ENCODE results near the gene GALNT10. TPM values are rescaled to one million over a fixed set of nuclear protein-coding genes. Genes with fewer than 3 reads are reported as not detected.

GALNT10 gene
- total RNA-seq, 1 experiment from 2014 or later, result 27.8 TPM

GRCh38 chr5:154355129-154355611 lies 164.6 kb downstream of the GALNT10 start (continued):
- TF ChIP-seq REST (IDR thresholded peaks at IDR 0.05; ENCODE audit: low read depth), result no peak
- TF ChIP-seq ELF1 (IDR thresholded peaks at IDR 0.05; ENCODE audit: borderline replicate concordance, low read depth), result no peak
- TF ChIP-seq EGR1 (IDR thresholded peaks at IDR 0.05; ENCODE audit: low read depth), result no peak
- no peak for TF ChIP-seq ZFX (IDR thresholded peaks at IDR 0.05)

- ATAC-seq (peak; percentile 65), DNase-seq (ENCODE audit: low read depth, low spot score) (no peak)
- no peaks in the 10 kb centered on the region for H3K27me3 ChIP-seq (ENCODE audit: insufficient read depth, low read length)
- no peaks in the 10 kb centered on the region for H3K9me2 ChIP-seq (ENCODE audit: insufficient read depth)
- no peaks in the 10 kb centered on the region for H3K9me3 ChIP-seq (ENCODE audit: control insufficient read depth in 1 of 2, insufficient read depth in 1 of 2, low read depth in 1 of 2, low read length in 2 of 2)
- H3K36me3 ChIP-seq (ENCODE audit: control insufficient read depth in 1 of 2, insufficient read depth in 2 of 2, low read length in 2 of 2), result no peaks in the 10 kb centered on the region
- no TSS peak for BruUV-seq (replicated peaks)
- RAD21 ChIA-PET (ENCODE audit: low non-redundant PET in 1 of 2, low total read pairs in 2 of 2, uncharacterized antibody in 2 of 2, unreplicated experiment in 2 of 2), result no interaction called here
- no peak overlapping the region for H2AFZ ChIP-seq (ENCODE audit: low read depth, low read length, poor library complexity, severe bottlenecking)
- H3K79me2 ChIP-seq (ENCODE audit: insufficient read depth, low read length), result no peaks in the 10 kb centered on the region
- POLR2A ChIA-PET, result no interaction called here
- H3K4me3 ChIP-seq (replicated peaks in 1 of 2; ENCODE audit: low read depth in 1 of 2, low read length in 2 of 2), result no peak overlapping the region
- peak overlapping the region; percentile 49 for H3K4me2 ChIP-seq (ENCODE audit: low read length)
- intact Hi-C loops (cut with micrococcal nuclease), result no loop called here
- CTCF ChIA-PET, result no interaction called here
- H3K4me1 ChIP-seq (ENCODE audit: control insufficient read depth in 1 of 2, insufficient read depth in 2 of 2, low read length in 2 of 2), result peaks cover 14 to 26% of the 10 kb centered on the region in 2 experiments
- no peak overlapping the region for H3K27ac ChIP-seq (ENCODE audit: low read depth, low read length)
- no peaks in the 10 kb centered on the region for H4K20me1 ChIP-seq (ENCODE audit: insufficient read depth)
- H3K9ac ChIP-seq (ENCODE audit: low read length), result no peak overlapping the region
- TF ChIP-seq ATF3 (IDR thresholded peaks at IDR 0.05) (no peak), RAD21 (IDR thresholded peaks at IDR 0.05; ENCODE audit: low read depth) (no peak), YY1 (IDR thresholded peaks at IDR 0.05; ENCODE audit: extremely low read depth, insufficient replicate concordance, low read depth, low read length) (no peak), SIN3A (IDR thresholded peaks at IDR 0.05; ENCODE audit: low read depth) (no peak), ZBTB33 (IDR thresholded peaks at IDR 0.05; ENCODE audit: extremely low read depth, insufficient replicate concordance, low read length) (no peak), EGR1 (IDR thresholded peaks at IDR 0.05; ENCODE audit: low read depth) (no peak), CTCF (IDR thresholded peaks at IDR 0.05 in 2 of 3, conservative IDR thresholded peaks at IDR 0.05 in 1 of 3; ENCODE audit: borderline replicate concordance in 1 of 3, insufficient read depth in 1 of 3, low read depth in 2 of 3, low read length in 2 of 3) (no peak), REST (IDR thresholded peaks at IDR 0.05; ENCODE audit: low read depth) (no peak), POLR2A (IDR thresholded peaks at IDR 0.05; ENCODE audit: borderline replicate concordance, extremely low read depth, insufficient read depth, insufficient read length) (no peak), FOSL1 (IDR thresholded peaks at IDR 0.05; ENCODE audit: low read depth) (no peak)
Measured at GRCh38 chr5:154356020-154356655, 165.6 kb downstream of the GALNT10 start.

Data from HCT116 (cell line).